PC-3 (cell line): ENCODE data around the gene RNF113B. TPM values are rescaled to one million over a fixed set of nuclear protein-coding genes. Genes with fewer than 3 reads are reported as not detected.

Source experiments
- ATAC-seq: fragments of 200-7000 bp; cut with Tn5 transposase; 2 replicates; pipeline ENCODE4 v1.9.1; 2020; ENCODE audit warnings: mild to moderate bottlenecking, moderate library complexity
- BruUV-seq: library from RNA; stranded (reverse); fragments of 400-500 nt; replicated peaks from 2 replicates; lab custom pipeline; 2021; lab: Mats Ljungman, UMichigan
- CTCF ChIA-PET: fragments of 300-600 bp; sonication (Branson Sonifier 250); formaldehyde crosslinking; loops from one replicate; lab custom pipeline; 2022; ENCODE audit warnings: antibody characterized with exemption; lab: Charles Lee
- POLR2A ChIA-PET: fragments of 300-600 bp; sonication (Branson Sonifier 250); formaldehyde crosslinking; loops from one replicate; lab custom pipeline; 2022; ENCODE audit warnings: antibody characterized with exemption; ENCODE audit not compliant: unreplicated experiment; lab: Charles Lee
- DNase-seq: peaks from one replicate; pipeline ENCODE4 v3.0.0-alpha.2; 2015
- H2AFZ ChIP-seq: fragments of 300-600 bp; sonication (generic); 2 replicates; pipeline ENCODE4 v1.6.0; 2016; ENCODE audit warnings: antibody characterized with exemption, low read length
- H3F3A ChIP-seq: fragments of 300-600 bp; sonication (generic); one replicate; pipeline ENCODE4 v1.6.0; 2017; ENCODE audit warnings: antibody characterized with exemption, low read length, control low read depth, mild to moderate bottlenecking; ENCODE audit not compliant: unreplicated experiment
- H3K27ac ChIP-seq: fragments of 300-600 bp; sonication (generic); 2 replicates; pipeline ENCODE4 v1.5.1; 2016; ENCODE audit warnings: mild to moderate bottlenecking, low read length
- H3K27me3 ChIP-seq: fragments of 300-600 bp; sonication (generic); 2 replicates; pipeline ENCODE4 v1.6.1; 2016; ENCODE audit warnings: low read length, mixed read lengths
- H3K36me3 ChIP-seq: fragments of 300-600 bp; sonication (generic); 2 replicates; pipeline ENCODE4 v1.6.1; 2016; ENCODE audit warnings: low read depth, mixed run types, low read length, mixed read lengths
- H3K4me1 ChIP-seq: fragments of 300-600 bp; sonication (generic); 2 replicates; pipeline ENCODE4 v1.5.1; 2016; ENCODE audit warnings: low read length; ENCODE audit not compliant: insufficient read depth
- H3K4me2 ChIP-seq: fragments of 300-600 bp; sonication (generic); 2 replicates; pipeline ENCODE4 v1.6.0; 2016; ENCODE audit warnings: low read length
- H3K4me3 ChIP-seq: fragments of 300-600 bp; sonication (generic); 2 replicates; pipeline ENCODE4 v1.5.1; 2016; ENCODE audit warnings: mild to moderate bottlenecking, low read length, mixed read lengths
- H3K79me2 ChIP-seq: fragments of 300-600 bp; sonication (generic); 2 replicates; pipeline ENCODE4 v1.6.1; 2017; ENCODE audit warnings: low read length, mixed read lengths
- H3K9ac ChIP-seq: fragments of 300-600 bp; sonication (generic); 2 replicates; pipeline ENCODE4 v1.6.0; 2016; ENCODE audit warnings: mild to moderate bottlenecking, low read length
- H3K9me2 ChIP-seq: fragments of 300-600 bp; sonication (generic); replicated peaks from 2 replicates; pipeline ENCODE4 v1.6.1; 2016; ENCODE audit warnings: mixed run types, low read length, mixed read lengths
- H3K9me3 ChIP-seq: fragments of 300-600 bp; sonication (generic); 2 replicates; pipeline ENCODE4 v1.6.1; 2016; ENCODE audit warnings: low read length, mixed read lengths
- H4K20me1 ChIP-seq: fragments of 300-600 bp; sonication (generic); 2 replicates; pipeline ENCODE4 v1.6.1; 2016; ENCODE audit warnings: low read length, mixed read lengths
- EZH2 ChIP-seq: fragments of 300-600 bp; sonication (generic); IDR thresholded peaks from one replicate; pipeline ENCODE4 v1.6.1; 2017; ENCODE audit warnings: antibody characterized with exemption, mild to moderate bottlenecking, low read length; ENCODE audit not compliant: unreplicated experiment
- EZH2phosphoT487 ChIP-seq: fragments of 300-600 bp; sonication (generic); IDR thresholded peaks from 2 replicates; pipeline ENCODE4 v1.6.1; 2018; ENCODE audit warnings: mild to moderate bottlenecking, antibody characterized with exemption, low read length, borderline replicate concordance
- intact Hi-C: fragments of 100-400 bp; cut with micrococcal nuclease; formaldehyde crosslinking; loops from 2 replicates; pipeline ENCODE4 v1.9.0; 2023
- total RNA-seq: library from RNA; depleted of rRNA; stranded (reverse); fragments of >200 nt; gene quantifications from 2 replicates; pipeline ENCODE4 v1.2.3, GENCODE V29; 2014
- TF ChIP-seq, protein P1 (sequence below): fragments of 300-600 bp; sonication (generic); conservative IDR thresholded peaks from 2 replicates; pipeline ENCODE4 v1.5.1; 2017; ENCODE audit warnings: antibody characterized with exemption, low read depth, mild to moderate bottlenecking, low read length

RNF113B gene
- total RNA-seq, 1 experiment from 2014 or later: not detected

DNA sequence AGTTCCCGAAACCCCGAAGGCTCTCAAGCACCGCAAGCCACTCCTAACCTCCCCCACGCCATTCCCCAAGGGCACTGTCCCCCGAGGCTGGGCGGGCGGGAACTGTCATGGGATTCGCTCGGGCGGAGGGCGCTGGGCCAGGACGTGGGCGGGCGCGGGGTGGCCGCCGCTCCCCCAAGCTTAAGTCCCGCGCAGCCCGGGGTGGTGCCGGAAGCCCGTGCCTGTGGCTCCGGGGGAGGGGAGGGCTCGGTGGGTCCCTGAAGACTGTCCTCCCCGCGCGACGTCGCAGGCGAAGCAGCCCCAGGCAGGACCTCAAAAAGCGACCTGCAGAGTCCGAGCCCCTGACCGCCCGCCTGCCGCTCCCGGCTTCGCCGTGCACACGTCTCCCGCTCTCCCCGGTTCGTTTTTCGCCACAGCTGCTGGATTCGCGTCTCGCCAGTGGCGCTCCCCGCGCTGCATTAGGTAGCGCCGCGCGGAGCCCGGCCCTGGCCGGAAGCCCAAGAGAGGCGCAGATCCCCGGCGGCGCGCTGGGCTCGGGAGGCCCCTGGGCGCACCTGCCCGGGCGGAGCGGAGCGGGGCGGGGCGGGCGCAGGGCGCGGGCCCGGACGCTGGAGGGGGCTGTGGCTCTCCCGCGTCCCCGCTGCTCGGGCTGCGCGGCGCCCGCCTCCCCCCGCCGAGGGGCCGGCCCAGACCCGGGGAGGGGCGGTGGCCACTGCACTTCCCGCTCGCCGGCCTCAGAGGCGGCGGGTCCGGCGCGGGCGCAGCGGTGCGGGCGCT is 34.5 kb downstream of the RNF113B start, which contains the start of gene FARP1:
FARP1 (plus strand) TSS at position 715 of the 777 bp plus-strand sequence. CDS start 70,149 bp downstream, outside the sequence.
- H2AFZ ChIP-seq: peak within 1 kb of the TSS; percentile 95
- POLR2A ChIA-PET: no interaction called here

DNA sequence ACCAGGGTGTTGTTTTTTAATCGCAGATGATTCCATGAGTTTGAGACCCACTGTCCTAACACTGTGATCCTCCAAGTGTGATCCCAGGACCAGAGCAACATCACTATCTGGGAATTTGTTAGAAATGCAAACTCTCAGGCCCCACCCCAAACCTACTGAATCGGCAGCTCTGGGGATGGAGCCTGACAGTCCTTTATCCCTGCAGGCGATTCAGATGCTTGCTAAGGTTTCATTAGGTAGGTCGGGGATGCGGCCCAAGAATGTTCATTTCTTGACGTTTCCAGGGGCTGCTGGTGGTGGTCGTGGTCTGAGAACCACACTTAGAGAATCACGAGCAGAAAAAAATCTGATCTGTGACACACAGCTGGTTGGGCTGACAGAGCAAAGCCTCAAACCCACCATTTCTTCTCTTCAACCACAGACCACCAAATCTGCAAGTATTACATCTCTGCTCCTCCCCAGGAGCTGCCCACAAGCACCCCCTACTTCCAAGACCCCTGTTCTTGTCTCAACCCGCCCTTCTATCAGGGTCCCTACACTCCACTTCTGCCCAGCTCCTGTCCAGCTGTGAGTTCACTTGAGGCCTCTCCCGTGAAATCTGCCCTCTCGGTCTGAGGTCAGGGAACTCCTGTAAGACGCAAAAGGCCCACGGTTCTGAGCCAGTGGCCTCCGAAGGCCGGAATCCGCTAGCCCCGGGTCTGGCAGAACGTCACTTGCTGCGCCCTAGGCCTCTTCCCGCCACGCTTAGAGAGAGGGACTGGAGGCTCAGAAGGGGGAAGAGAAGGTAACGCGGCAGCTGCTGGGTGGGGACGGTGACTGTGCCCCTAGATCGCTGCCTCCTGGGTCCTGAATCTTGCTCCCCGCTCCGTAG is 35.3 kb downstream of the RNF113B start:
- no peak overlapping the region for H3K27ac ChIP-seq

More for the DNA sequence above, 34.5 kb downstream of the RNF113B start, which contains the start of gene FARP1:
- Histone ChIP-seq H3K4me2 (peak within 1 kb of the TSS; percentile 97), H3K27ac (no peak within 1 kb of the TSS), H3K27me3 (no peaks in the 10 kb centered on the region), H3K36me3 (no peaks in the 10 kb centered on the region), H3F3A (no peaks in the 10 kb centered on the region), H3K9ac (peak within 1 kb of the TSS; percentile 75), H3K9me2 (no peaks in the 10 kb centered on the region), H3K4me1 (peaks cover 13% of the 10 kb centered on the region), H4K20me1 (0 out of 2 replicates have a peak, but pooled peaks cover 4% of the 10 kb centered on the region), H3K79me2 (peaks cover 40% of the 10 kb centered on the region), H3K4me3 (peak within 1 kb of the TSS; percentile 82), H3K9me3 (no peaks in the 10 kb centered on the region)
- ATAC-seq: peak; percentile 83
- BruUV-seq: no TSS peak
- intact Hi-C loops: loop anchor here (1.0 to 10.0 kb wide), 5 partner anchors 108 to 295 kb away; no protein-coding TSS in a partner anchor
- CTCF ChIA-PET: no interaction called here
- peak; percentile 79 for DNase-seq
- TF ChIP-seq, protein P1, sequence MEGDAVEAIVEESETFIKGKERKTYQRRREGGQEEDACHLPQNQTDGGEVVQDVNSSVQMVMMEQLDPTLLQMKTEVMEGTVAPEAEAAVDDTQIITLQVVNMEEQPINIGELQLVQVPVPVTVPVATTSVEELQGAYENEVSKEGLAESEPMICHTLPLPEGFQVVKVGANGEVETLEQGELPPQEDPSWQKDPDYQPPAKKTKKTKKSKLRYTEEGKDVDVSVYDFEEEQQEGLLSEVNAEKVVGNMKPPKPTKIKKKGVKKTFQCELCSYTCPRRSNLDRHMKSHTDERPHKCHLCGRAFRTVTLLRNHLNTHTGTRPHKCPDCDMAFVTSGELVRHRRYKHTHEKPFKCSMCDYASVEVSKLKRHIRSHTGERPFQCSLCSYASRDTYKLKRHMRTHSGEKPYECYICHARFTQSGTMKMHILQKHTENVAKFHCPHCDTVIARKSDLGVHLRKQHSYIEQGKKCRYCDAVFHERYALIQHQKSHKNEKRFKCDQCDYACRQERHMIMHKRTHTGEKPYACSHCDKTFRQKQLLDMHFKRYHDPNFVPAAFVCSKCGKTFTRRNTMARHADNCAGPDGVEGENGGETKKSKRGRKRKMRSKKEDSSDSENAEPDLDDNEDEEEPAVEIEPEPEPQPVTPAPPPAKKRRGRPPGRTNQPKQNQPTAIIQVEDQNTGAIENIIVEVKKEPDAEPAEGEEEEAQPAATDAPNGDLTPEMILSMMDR: no peak
- no peak for TF ChIP-seq EZH2
- TF ChIP-seq EZH2phosphoT487: no peak

DNA sequence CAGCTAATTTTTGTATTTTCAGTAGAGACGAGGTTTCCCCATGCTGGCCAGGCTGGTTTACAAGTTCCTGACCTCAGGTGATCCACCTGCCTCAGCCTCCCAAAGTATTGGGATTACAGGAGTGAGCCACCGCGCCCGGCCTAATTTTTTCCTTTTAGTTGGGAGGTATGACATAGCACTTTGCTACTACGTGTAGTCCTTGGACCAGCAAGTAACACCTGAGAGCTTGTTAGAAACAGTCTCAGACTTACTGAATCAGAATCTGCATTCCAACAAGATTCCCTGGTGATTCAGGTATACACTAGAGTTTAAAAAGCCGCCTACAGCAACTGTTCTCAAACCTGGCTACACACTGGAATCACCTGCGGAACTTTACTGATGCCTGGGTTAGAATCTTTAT is 36.0 kb downstream of the RNF113B start:
- BruUV-seq: no TSS peak
- peaks cover 13% of the 10 kb centered on the region for H3K4me1 ChIP-seq
- TF ChIP-seq, protein P1: no peak
- no peak for TF ChIP-seq EZH2
- no peak for TF ChIP-seq EZH2phosphoT487
- CTCF ChIA-PET: no interaction called here
- DNase-seq (no peak), ATAC-seq (no peak)
- intact Hi-C loops: loop anchor here (5.0 to 10.0 kb wide), 4 partner anchors 106 to 294 kb away; no protein-coding TSS in a partner anchor
- no peaks in the 10 kb centered on the region for H3F3A ChIP-seq
- H3K27ac ChIP-seq: no peak overlapping the region
- no peaks in the 10 kb centered on the region for H3K36me3 ChIP-seq
- H3K4me3 ChIP-seq: no peak overlapping the region
- H3K9me2 ChIP-seq: no peaks in the 10 kb centered on the region
- H3K27me3 ChIP-seq: no peaks in the 10 kb centered on the region
- H3K79me2 ChIP-seq: peaks cover 25% of the 10 kb centered on the region
- 0 out of 2 replicates have a peak, but pooled peaks cover 4% of the 10 kb centered on the region for H4K20me1 ChIP-seq
- POLR2A ChIA-PET: no interaction called here
- no peak overlapping the region for H3K4me2 ChIP-seq
- H2AFZ ChIP-seq: no peak overlapping the region
- H3K9me3 ChIP-seq: no peaks in the 10 kb centered on the region
- no peak overlapping the region for H3K9ac ChIP-seq

More for the DNA sequence above, 35.3 kb downstream of the RNF113B start:
- H3K9ac ChIP-seq: peak overlapping the region; percentile 62
- peaks cover 32% of the 10 kb centered on the region for H3K79me2 ChIP-seq
- CTCF ChIA-PET: no interaction called here
- H2AFZ ChIP-seq: peak overlapping the region; percentile 95
- H3K4me2 ChIP-seq: peak overlapping the region; percentile 90
- no peaks in the 10 kb centered on the region for H3F3A ChIP-seq
- DNase-seq (no peak), ATAC-seq (peak; percentile 2)
- BruUV-seq: TSS peak; percentile 49
- POLR2A ChIA-PET: no interaction called here
- H4K20me1 ChIP-seq: 0 out of 2 replicates have a peak, but pooled peaks cover 4% of the 10 kb centered on the region
- intact Hi-C loops: loop anchor here (1.0 to 10.0 kb wide), 5 partner anchors 107 to 294 kb away; no protein-coding TSS in a partner anchor
- no peaks in the 10 kb centered on the region for H3K9me3 ChIP-seq
- TF ChIP-seq EZH2phosphoT487: no peak
- peaks cover 13% of the 10 kb centered on the region for H3K4me1 ChIP-seq
- H3K4me3 ChIP-seq: peak overlapping the region; percentile 73
- no peaks in the 10 kb centered on the region for H3K9me2 ChIP-seq
- H3K27me3 ChIP-seq: no peaks in the 10 kb centered on the region
- no peaks in the 10 kb centered on the region for H3K36me3 ChIP-seq
